Left cardiac atrium (tissue), 4 donors: ENCODE data around the gene TBC1D12. TPM values are rescaled to one million over a fixed set of nuclear protein-coding genes. Genes with fewer than 3 reads are reported as not detected.
A peak's percentile ranks its signal among the peaks of the same experiment; 100 is the strongest.

Experiments
- ATAC-seq, 2 donors: fragments of 200-7000 bp; cut with Tn5 transposase; one replicate each; pipeline ENCODE4 v1.9.1; 2020; ENCODE audit warnings: mild to moderate bottlenecking in 2 of 2, moderate library complexity in 2 of 2
- DNase-seq: peaks from one replicate; pipeline ENCODE4 v3.0.0-alpha.2; 2020
- intact Hi-C, 2 donors: fragments of 100-400 bp; cut with DNase I; formaldehyde crosslinking; loops; one replicate each; pipeline versions ENCODE4 v1.14.1 to v1.15.1; 2022 to 2023
- total RNA-seq, 2 donors: library from RNA; stranded (reverse); fragmentation: NEBNext Ultra II Directional; extraction: Animal tissue kit (Norgen Biotek cat#: 25700); gene quantifications; one replicate each; pipeline ENCODE4 v1.2.1, GENCODE V29; 2021
- donor health status: DM: no; HTN: yes; CAD: no.
- donor health status: DM: no; HTN: yes; CAD: no; lungs with severe emphysema.
- donor health status: DM: yes; HTN: yes; CAD: no.
- donor health status: Dilated cardiomyopathy.

TBC1D12 gene
- total RNA-seq, 2 donors from 2014 or later: 6.6 to 6.9 TPM

DNA sequence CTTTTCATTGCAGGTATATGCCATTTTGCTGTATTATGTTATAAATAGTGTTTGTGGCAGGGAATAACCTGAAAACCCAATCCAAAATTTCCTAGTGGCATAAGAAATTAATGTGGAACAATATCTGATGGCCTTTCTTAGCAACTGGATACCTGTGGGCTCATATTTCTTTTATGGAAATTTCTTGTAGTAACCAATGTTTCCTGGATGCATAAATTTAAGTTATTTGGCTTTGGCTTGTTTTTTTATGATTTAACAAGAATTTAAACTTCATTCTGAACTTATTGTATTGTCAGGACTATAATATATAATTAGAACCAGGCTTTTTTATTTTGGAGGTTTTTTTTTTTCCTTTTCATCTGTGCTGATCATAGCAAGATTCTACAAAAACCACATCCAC, 30.1 kb downstream of the TBC1D12 start:
- no peak for ATAC-seq
- DNase-seq: no peak
- intact Hi-C loops: no loop called here

DNA sequence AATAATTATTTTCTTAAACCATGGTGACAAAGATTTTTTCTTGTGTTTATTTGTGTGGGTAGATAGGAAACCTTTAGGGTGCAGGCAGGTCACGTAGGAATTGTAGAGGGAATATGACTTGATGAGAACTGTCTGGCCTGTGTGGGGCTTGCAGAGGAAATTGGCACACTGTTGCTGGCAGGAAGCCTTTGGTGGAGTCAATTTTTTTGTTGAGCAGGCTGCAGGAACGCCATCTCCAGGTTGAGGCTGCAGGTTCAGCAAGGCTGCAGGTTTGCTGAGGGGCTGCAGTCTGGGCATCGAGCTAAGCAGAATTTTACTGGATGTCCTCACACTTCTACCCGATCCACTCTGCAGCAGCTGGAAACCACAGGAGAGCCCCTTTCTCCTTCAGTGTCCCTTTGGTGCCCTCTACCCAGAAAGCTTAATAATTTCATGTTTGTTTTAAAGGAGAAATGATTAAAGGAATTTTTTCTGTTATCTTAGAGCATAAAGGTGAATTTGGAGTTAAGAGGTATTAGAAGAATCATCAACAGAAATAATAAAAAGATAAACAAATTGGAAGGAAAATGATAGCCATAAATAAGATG, 37.0 kb downstream of the TBC1D12 start:
- peak; percentile 30 to 75 for ATAC-seq
- DNase-seq: peak; percentile 38
- intact Hi-C loops: no loop called here

DNA sequence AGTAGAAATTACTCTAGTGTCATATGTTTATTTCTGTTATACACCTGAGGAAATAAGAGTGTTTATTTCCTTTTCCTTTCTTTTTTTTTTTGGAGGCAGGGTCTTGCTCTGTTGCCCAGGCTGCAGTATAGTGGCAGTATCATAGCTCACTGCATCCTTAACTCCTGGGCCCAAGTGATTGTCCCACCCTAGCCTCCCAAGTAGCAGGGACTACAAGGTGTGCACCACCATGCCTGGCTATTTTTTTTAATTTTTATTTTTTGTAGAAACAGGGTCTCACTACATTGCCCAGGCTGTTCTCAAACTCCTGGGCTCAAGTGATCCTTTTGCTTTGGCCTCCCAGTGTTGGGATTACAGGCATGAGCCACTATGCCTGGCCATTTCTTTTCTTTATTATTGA, 37.8 kb downstream of the TBC1D12 start:
- ATAC-seq (no peak), DNase-seq (no peak)
- intact Hi-C loops: no loop called here

DNA sequence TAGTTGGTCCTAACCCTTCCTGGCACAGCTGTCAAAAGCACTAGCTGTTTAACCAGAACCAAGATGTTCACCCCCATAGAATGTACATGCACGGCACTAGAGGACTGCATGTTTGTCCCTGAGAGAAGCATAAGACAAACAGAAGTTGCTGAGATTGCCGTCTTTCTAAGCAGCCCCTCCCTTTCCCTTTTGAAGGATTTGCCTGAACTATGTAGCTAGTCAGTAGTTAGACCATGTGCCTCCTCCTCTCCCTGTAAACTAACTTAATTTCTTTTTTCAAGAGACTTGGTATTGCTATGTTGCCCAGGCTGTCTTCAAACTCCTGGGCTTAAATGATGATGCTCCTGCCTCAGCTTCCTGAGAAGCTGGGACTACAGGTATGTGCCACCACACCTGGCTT, 40.7 kb downstream of the TBC1D12 start:
- intact Hi-C loops: no loop called here
- ATAC-seq: no peak
- DNase-seq: no peak

- no peak for DNase-seq
- no peak for ATAC-seq
- intact Hi-C loops: no loop called here
Observed at GRCh38 chr10:94443549-94443948, 41.2 kb downstream of the TBC1D12 start.

GRCh38 chr10:94450782-94451181, 48.4 kb downstream of the TBC1D12 start:
- intact Hi-C loops: no loop called here
- ATAC-seq: no peak

GRCh38 chr10:94451883-94452519, 49.7 kb downstream of the TBC1D12 start:
- intact Hi-C loops: no loop called here
- no peak for ATAC-seq
- no peak for DNase-seq

More at GRCh38 chr10:94450782-94451181, 48.4 kb downstream of the TBC1D12 start:
- no peak for DNase-seq

- DNase-seq (no peak), ATAC-seq (no peak)
- intact Hi-C loops: no loop called here
Observed at GRCh38 chr10:94456942-94457341, 54.6 kb downstream of the TBC1D12 start.

- intact Hi-C loops: no loop called here
- ATAC-seq (no peak), DNase-seq (no peak)
Observed at GRCh38 chr10:94459385-94459784, 57.0 kb downstream of the TBC1D12 start.

DNA sequence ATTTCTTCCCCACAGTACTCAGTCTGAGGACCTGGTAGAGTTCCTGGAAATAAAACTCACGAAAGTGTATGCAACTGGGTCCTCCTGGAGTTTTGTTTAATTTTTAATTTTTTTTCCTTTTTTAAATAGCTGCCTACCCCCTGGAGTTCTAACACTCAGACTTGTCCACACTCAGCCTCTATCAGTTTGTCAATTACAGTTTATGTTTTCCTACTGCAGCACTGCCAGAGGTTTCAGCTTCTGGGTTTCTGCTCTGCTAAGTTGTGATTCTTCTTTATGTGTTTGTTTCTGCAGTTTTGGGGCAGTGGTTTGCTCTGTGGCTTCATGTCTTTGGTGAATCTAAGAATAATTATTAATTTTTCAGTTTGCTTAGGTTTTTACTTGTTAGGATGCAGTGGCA, 59.2 kb downstream of the TBC1D12 start:
- intact Hi-C loops: no loop called here
- no peak for DNase-seq
- ATAC-seq: no peak

- DNase-seq (no peak), ATAC-seq (no peak)
- intact Hi-C loops: no loop called here
Observed at GRCh38 chr10:94462130-94462529, 59.8 kb downstream of the TBC1D12 start.

DNA sequence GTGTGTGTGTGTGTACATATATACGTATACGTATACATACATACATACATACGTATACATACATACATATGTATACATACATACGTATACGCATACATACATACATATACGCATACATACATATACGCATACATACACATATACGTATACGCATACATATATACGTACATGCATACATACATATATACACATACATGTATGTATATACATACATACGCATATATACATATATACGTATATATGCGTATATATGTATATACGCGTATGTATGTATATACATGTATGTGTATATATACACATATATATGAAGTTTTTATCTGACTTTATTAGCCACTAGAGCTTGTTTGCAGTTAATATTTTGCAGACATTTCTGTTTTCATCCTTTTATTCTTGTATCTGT, 63.3 kb downstream of the TBC1D12 start:
- intact Hi-C loops: no loop called here
- ATAC-seq (no peak), DNase-seq (no peak)

GRCh38 chr10:94481410-94481809, 79.1 kb downstream of the TBC1D12 start:
- ATAC-seq: no peak
- intact Hi-C loops: no loop called here
- DNase-seq: no peak

- intact Hi-C loops: no loop called here
- DNase-seq (no peak), ATAC-seq (no peak)
Observed at GRCh38 chr10:94483970-94484369, 81.6 kb downstream of the TBC1D12 start.

GRCh38 chr10:94485094-94485493, 82.8 kb downstream of the TBC1D12 start:
- DNase-seq (no peak), ATAC-seq (no peak)
- intact Hi-C loops: no loop called here

DNA sequence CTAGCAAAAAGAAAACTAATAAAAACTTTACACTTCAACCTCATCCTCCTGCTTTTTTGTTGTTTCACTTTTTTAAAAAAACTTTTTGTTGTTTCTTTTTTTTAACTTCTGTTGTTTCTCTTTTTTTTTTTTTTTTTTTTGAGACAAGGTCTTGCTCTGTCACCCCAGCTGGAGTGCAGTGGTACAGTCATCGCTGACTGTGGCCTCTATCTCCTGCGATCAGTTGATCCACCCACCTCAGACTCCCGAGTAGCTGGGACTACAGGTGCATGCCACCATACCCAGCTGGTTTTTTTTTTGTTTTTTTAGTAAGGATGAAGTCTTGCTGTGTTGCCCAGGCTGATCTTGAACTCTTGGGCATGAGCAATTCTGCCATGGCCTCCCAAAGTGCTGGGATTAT, 85.2 kb downstream of the TBC1D12 start:
- DNase-seq (no peak), ATAC-seq (no peak)
- intact Hi-C loops: no loop called here

DNA sequence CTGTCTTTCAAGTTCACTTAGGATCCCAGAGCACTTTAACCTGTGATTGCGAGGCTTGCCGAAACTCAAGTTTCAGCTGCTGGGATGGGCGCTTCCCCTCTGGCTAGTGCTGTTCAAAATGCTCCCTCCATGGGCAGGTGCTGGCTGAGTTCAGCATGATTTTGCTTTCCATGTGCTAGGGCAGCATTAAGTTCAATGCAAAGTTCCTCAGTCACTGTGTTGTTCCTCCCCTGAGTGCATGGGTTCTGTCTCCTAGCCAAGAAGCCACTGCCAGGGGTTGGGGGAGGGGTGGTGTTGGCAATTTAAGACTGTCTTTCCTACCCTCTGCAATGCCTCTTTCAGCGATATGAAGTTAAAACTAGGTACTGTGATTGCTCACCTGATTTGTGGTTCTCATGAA, 86.8 kb downstream of the TBC1D12 start:
- ATAC-seq (peak in 1 of 2 donors; percentile 23), DNase-seq (no peak)
- intact Hi-C loops: no loop called here

- DNase-seq (no peak), ATAC-seq (no peak)
- intact Hi-C loops: no loop called here
Observed at GRCh38 chr10:94489976-94490788, 87.8 kb downstream of the TBC1D12 start.

DNA sequence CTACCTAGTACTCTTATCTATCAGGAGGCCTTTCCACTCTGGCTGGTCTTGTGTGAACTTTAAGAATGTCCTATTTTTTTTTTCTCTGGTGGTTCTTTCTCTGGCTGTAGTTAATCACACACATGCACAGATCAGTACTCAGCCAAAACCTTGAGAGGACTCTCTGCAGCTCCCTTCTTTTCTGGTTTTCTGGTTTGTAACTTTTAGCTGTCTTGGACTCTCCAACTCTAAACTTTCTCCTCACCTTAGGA, 88.4 kb downstream of the TBC1D12 start:
- ATAC-seq (no peak), DNase-seq (no peak)
- intact Hi-C loops: no loop called here

DNA sequence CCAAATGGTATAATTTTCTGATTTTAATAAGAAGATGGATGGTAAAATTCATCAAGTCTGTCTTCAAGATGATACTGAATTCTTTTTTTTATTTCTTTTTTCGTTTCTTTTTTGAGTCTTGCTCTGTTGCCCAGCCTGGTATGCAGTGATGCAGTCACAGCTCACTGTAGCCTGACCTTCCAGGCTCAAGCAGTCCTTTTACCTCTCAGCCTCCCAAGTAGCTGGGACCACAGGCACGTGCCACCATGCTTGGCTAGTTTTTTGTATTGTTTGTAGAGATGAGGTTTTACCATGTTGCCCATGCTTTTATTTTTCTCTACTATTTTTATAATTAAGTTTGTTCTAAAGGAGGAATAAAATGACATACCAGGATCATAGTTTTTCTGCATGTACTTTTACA, 91.1 kb downstream of the TBC1D12 start:
- DNase-seq (no peak), ATAC-seq (no peak)
- intact Hi-C loops: no loop called here

DNA sequence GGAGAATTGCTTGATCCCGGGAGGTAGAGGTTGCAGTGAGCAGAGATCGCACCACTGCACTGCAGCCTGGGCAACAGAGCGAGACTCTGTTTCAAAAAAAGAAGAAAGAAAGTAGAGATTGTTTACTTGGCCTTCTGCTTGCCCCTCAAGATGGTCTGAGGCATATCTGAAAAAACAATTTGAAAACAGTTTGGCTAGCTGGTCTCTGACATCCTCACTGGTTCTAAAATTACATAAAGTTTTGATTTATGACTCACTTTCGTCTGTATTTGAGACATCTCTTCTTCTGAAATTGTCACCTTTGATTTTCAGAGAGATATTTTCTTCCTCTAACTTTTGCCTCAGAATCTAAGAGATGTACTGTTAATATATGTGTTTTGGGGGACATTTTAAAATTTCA, 93.7 kb downstream of the TBC1D12 start:
- ATAC-seq: no peak
- DNase-seq: no peak
- intact Hi-C loops: no loop called here
